Left ventricle myocardium inferior (tissue), 1 donor: ENCODE results near the gene CAMSAP3. TPM values are rescaled to one million over a fixed set of nuclear protein-coding genes. Genes with fewer than 3 reads are reported as not detected.

Experiments used
- DNase-seq: peaks from one replicate; pipeline ENCODE4 v3.0.0-alpha.2; 2020
- H3K27ac ChIP-seq: fragments of 200-600 bp; replicated peaks from 2 replicates; pipeline ENCODE4 v1.8.0; 2021
- H3K27me3 ChIP-seq: fragments of 200-600 bp; 2 replicates; pipeline ENCODE4 v1.8.0; 2021; ENCODE audit warnings: low read depth
- H3K36me3 ChIP-seq: fragments of 200-600 bp; 2 replicates; pipeline ENCODE4 v1.8.0; 2021
- H3K4me1 ChIP-seq: fragments of 200-600 bp; 2 replicates; pipeline ENCODE4 v1.8.0; 2021
- H3K4me3 ChIP-seq: fragments of 200-600 bp; 2 replicates; pipeline ENCODE4 v1.8.0; 2021; ENCODE audit warnings: mild to moderate bottlenecking, moderate library complexity
- H3K9me3 ChIP-seq: fragments of 200-600 bp; replicated peaks from 2 replicates; pipeline ENCODE4 v1.8.0; 2021
- intact Hi-C: fragments of 100-400 bp; cut with micrococcal nuclease; formaldehyde crosslinking; loops from one replicate; pipeline ENCODE4 v1.11.0; 2022
- total RNA-seq: library from RNA; stranded (reverse); fragmentation: NEBNext Ultra II Directional; extraction: Animal tissue kit (Norgen Biotek cat#: 25700); gene quantifications from one replicate; pipeline ENCODE4 v1.2.1, GENCODE V29; 2021
- TF ChIP-seq, protein P1 (sequence below): fragments of 200-600 bp; IDR thresholded peaks from 2 replicates; pipeline ENCODE4 v1.8.0; 2021; ENCODE audit warnings: antibody characterized with exemption, mild to moderate bottlenecking, borderline replicate concordance
- donor health status: DM: no; HTN: yes; CAD: no; lungs with severe emphysema.

The CAMSAP3 gene
- total RNA-seq, 1 donor from 2014 or later, result 0.60 TPM

DNA sequence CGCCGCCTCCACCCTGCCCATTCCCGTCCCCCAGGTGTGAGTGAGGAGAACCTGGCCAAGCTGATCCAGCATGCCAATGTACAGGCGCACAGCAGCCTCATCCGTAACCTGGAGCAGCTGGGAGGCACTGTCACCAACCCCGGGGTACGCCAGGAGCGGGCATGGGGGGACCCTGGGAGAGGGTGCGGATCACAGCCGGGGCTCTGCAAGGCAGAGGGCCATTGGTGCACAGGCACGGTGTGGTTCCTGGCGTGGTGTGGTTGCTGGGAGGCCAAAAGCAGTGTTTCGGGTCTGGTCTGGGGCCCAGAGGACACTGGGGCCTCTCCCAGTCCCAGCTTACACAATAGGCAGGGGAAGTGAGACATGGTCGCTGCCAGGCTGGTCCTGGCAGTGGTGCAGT lies 49.5 kb downstream of the CAMSAP3 start:
- DNase-seq, result no peak
- H3K27me3 ChIP-seq, result peaks cover 29% of the 10 kb centered on the region
- H3K36me3 ChIP-seq, result no peaks in the 10 kb centered on the region
- H3K4me1 ChIP-seq, result peaks cover 5% of the 10 kb centered on the region
- intact Hi-C loops, result no loop called here
- TF ChIP-seq, protein P1, sequence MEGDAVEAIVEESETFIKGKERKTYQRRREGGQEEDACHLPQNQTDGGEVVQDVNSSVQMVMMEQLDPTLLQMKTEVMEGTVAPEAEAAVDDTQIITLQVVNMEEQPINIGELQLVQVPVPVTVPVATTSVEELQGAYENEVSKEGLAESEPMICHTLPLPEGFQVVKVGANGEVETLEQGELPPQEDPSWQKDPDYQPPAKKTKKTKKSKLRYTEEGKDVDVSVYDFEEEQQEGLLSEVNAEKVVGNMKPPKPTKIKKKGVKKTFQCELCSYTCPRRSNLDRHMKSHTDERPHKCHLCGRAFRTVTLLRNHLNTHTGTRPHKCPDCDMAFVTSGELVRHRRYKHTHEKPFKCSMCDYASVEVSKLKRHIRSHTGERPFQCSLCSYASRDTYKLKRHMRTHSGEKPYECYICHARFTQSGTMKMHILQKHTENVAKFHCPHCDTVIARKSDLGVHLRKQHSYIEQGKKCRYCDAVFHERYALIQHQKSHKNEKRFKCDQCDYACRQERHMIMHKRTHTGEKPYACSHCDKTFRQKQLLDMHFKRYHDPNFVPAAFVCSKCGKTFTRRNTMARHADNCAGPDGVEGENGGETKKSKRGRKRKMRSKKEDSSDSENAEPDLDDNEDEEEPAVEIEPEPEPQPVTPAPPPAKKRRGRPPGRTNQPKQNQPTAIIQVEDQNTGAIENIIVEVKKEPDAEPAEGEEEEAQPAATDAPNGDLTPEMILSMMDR, result no peak
- H3K4me3 ChIP-seq, result no peak overlapping the region
- no peaks in the 10 kb centered on the region for H3K9me3 ChIP-seq
- H3K27ac ChIP-seq, result no peak overlapping the region

DNA sequence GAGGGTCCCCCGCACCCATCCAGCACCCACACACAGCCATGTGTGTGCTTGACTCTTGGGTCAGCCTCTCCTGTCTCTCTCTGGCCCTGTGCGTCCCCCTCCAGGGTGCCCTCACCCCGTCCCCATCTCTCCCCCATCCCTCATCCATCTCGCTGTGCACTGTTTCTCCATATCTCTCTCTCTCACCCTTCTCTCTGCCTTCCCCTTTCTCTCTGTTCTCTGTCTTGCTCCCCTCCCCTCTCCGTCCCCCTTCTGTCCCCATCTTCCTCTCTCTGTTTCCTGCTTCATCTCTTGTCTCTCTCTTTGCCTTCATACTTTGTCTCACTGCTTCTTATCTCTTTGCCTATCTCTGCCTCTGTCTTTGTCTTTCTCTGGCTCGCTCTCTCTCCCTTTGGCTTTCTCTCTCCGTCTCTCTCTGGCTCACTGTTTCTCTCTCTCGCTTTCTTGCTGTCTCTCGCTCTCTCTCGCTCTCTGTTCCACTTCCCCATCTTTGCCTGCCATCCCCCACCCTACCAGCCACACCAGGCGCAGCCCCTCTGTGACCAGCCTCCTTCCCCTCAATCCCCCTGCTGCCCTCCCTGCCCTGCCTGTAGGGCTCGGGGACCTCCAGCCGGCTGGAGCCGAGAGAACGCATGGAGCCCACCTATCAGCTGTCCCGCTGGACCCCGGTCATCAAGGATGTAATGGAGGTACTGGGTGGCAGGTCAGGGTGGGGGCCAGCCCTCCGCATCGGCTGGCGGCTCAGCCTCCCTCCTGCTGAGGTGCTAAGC lies 50.2 kb downstream of the CAMSAP3 start:
- H3K36me3 ChIP-seq, result no peaks in the 10 kb centered on the region
- DNase-seq, result no peak
- H3K4me3 ChIP-seq, result no peak overlapping the region
- no peak overlapping the region for H3K27ac ChIP-seq
- H3K9me3 ChIP-seq, result no peaks in the 10 kb centered on the region
- peaks cover 29% of the 10 kb centered on the region for H3K27me3 ChIP-seq
- intact Hi-C loops, result no loop called here
- TF ChIP-seq, protein P1, result no peak
- peaks cover 5% of the 10 kb centered on the region for H3K4me1 ChIP-seq

DNA sequence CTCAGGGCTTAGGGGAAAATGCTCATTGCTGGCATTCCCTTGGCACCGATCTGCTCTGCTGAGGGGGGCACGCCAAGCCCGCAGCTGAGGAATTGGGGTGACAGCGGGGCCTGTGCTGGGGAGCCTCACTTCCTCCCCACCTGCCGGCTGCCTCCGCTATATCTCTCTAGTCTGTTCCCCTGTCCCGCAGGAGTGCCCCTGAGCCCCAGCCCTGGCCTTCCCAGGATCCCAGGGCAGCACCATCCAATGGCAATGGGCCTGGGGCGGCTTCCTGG lies 50.7 kb downstream of the CAMSAP3 start:
- H3K9me3 ChIP-seq, result no peaks in the 10 kb centered on the region
- intact Hi-C loops, result no loop called here
- H3K4me1 ChIP-seq, result peaks cover 5% of the 10 kb centered on the region
- H3K36me3 ChIP-seq, result no peaks in the 10 kb centered on the region
- DNase-seq, result no peak
- TF ChIP-seq, protein P1, result no peak
- peaks cover 34% of the 10 kb centered on the region for H3K27me3 ChIP-seq
- H3K27ac ChIP-seq, result no peak overlapping the region
- H3K4me3 ChIP-seq, result no peak overlapping the region

DNA sequence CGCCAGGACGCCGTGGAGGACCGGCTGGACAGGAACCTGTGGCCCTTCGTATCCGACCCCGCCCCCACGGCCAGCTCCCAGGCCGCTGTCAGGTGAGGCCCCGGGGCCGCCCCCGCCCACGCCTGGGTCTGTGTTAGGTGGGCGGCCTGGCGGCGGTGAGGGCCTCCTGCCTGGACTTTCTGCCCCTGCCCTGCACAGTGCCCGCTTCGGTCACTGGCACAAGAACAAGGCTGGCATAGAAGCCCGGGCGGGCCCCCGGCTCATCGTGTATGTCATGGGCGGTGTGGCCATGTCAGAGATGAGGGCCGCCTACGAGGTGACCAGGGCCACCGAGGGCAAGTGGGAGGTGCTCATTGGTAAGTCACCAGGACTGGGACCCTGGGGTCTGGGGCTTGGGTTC lies 51.5 kb downstream of the CAMSAP3 start:
- no peaks in the 10 kb centered on the region for H3K36me3 ChIP-seq
- TF ChIP-seq, protein P1, result no peak

DNA sequence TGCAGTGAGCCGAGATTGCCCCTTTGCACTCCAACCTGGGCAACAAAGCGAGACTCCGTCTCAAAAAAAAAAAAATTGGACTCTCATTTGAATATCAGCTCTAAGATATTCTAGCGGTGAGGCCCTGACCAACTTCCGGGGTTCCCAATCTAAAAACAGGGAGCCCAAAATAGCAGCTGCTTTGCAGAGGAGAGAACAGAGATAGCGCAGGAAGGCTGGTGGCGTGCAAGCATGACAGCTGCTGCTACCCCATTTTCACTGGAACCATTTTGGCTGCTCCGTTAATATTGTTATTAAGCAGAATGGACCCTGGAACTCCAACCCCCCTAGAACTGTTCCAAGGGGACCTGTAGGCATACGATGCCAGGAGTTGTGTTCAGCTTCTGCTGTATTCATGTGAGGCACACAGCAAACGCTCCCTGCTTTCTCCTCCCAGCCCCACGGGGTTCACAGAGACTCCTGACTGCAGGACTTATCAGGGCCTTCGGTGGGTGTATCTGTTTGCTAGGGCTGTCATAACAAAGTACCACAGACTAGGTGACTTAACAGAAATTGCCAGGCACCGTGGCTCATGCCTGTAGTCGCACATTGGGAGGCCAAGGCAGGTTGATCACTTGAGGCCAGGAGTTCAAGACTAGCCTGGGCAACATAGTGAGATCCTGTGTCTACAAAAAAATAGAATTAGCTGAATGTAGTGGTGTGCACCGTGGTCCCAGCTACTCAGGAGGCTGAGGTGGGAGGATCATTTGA lies 52.8 kb downstream of the CAMSAP3 start:
- TF ChIP-seq, protein P1, result no peak
- no peaks in the 10 kb centered on the region for H3K36me3 ChIP-seq
- intact Hi-C loops, result no loop called here
- H3K27me3 ChIP-seq, result peaks cover 32% of the 10 kb centered on the region
- H3K4me1 ChIP-seq, result peaks cover 9% of the 10 kb centered on the region
- no peaks in the 10 kb centered on the region for H3K9me3 ChIP-seq
- no peak overlapping the region for H3K4me3 ChIP-seq
- no peak overlapping the region for H3K27ac ChIP-seq
- DNase-seq, result no peak

More for the DNA sequence above, 51.5 kb downstream of the CAMSAP3 start:
- peaks cover 6% of the 10 kb centered on the region for H3K4me1 ChIP-seq
- no peak overlapping the region for H3K4me3 ChIP-seq
- intact Hi-C loops, result no loop called here
- no peak overlapping the region for H3K27ac ChIP-seq
- H3K9me3 ChIP-seq, result no peaks in the 10 kb centered on the region
- H3K27me3 ChIP-seq, result peaks cover 34% of the 10 kb centered on the region
- DNase-seq, result no peak
